Measurements from ENCODE around the gene PDGFC. TPM values are rescaled to one million over a fixed set of nuclear protein-coding genes. Genes with fewer than 3 reads are reported as not detected.

PDGFC gene
- total and polyA plus RNA-seq, 2 of the 13 experiments (the other 11 are each of a cell fraction or from before 2014, with no cell fraction given), result 4.6 to 9.1 TPM

GRCh38 chr4:156999175-156999517 lies 27.5 kb upstream of the PDGFC start (continued):
- TF ChIP-seq, protein P1, sequence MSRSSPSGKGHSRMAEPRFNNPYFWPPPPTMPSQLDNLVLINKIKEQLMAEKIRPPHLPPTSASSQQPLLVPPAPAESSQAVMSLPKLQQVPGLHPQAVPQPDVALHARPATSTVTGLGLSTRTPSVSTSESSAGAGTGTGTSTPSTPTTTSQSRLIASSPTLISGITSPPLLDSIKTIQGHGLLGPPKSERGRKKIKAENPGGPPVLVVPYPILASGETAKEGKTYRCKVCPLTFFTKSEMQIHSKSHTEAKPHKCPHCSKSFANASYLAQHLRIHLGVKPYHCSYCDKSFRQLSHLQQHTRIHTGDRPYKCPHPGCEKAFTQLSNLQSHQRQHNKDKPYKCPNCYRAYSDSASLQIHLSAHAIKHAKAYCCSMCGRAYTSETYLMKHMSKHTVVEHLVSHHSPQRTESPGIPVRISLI (CRISPR knock-in tag; IDR thresholded peaks at IDR 0.05; ENCODE audit: borderline replicate concordance), result no peak
- TF ChIP-seq ARID2 (CRISPR knock-in tag; IDR thresholded peaks at IDR 0.05; ENCODE audit: borderline replicate concordance) (no peak), ZNF772 (CRISPR knock-in tag; IDR thresholded peaks at IDR 0.05) (no peak), ZNF557 (CRISPR knock-in tag; IDR thresholded peaks at IDR 0.05) (no peak), ESRRA (CRISPR knock-in tag; IDR thresholded peaks at IDR 0.05; ENCODE audit: low read depth) (no peak), ZNF446 (CRISPR knock-in tag; IDR thresholded peaks at IDR 0.05) (no peak), ZNF746 (CRISPR knock-in tag; IDR thresholded peaks at IDR 0.05) (no peak), NFIB (CRISPR knock-in tag; IDR thresholded peaks at IDR 0.05; ENCODE audit: borderline replicate concordance) (no peak), SCMH1 (CRISPR knock-in tag; IDR thresholded peaks at IDR 0.05; ENCODE audit: borderline replicate concordance) (no peak), ZNF17 (CRISPR knock-in tag; IDR thresholded peaks at IDR 0.05) (no peak), JUND (CRISPR knock-in tag; IDR thresholded peaks at IDR 0.05) (peak; percentile 86), ZNF530 (CRISPR knock-in tag; IDR thresholded peaks at IDR 0.05; ENCODE audit: low read depth) (no peak), NFIC (IDR thresholded peaks at IDR 0.05; ENCODE audit: low read length) (no peak), MIXL1 (CRISPR knock-in tag; IDR thresholded peaks at IDR 0.05) (no peak), ZNF296 (CRISPR knock-in tag; conservative IDR thresholded peaks at IDR 0.05) (no peak), ZNF142 (CRISPR knock-in tag; IDR thresholded peaks at IDR 0.05) (no peak), TEAD3 (CRISPR knock-in tag; optimal IDR thresholded peaks at IDR 0.05; ENCODE audit: borderline replicate concordance) (peak; percentile 61), U2AF2 (IDR thresholded peaks at IDR 0.05; ENCODE audit: low read depth, low read length) (no peak), KLF11 (CRISPR knock-in tag; IDR thresholded peaks at IDR 0.05) (no peak), ZNF275 (CRISPR knock-in tag; IDR thresholded peaks at IDR 0.05; ENCODE audit: borderline replicate concordance) (no peak), ZKSCAN1 (IDR thresholded peaks at IDR 0.05; ENCODE audit: low read length) (no peak), ZNF3 (CRISPR knock-in tag; IDR thresholded peaks at IDR 0.05) (peak; percentile 45; the same call in 1 of the 2 replicates), ZNF776 (CRISPR knock-in tag; IDR thresholded peaks at IDR 0.05) (no peak), BHLHE40 (IDR thresholded peaks at IDR 0.05; ENCODE audit: low read length) (no peak)
- TF ChIP-seq, protein P2, sequence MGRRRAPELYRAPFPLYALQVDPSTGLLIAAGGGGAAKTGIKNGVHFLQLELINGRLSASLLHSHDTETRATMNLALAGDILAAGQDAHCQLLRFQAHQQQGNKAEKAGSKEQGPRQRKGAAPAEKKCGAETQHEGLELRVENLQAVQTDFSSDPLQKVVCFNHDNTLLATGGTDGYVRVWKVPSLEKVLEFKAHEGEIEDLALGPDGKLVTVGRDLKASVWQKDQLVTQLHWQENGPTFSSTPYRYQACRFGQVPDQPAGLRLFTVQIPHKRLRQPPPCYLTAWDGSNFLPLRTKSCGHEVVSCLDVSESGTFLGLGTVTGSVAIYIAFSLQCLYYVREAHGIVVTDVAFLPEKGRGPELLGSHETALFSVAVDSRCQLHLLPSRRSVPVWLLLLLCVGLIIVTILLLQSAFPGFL (CRISPR knock-in tag; IDR thresholded peaks at IDR 0.05), result no peak

All from HepG2 (cell line).